ENCODE measurements around the gene CDH4. TPM values are rescaled to one million over a fixed set of nuclear protein-coding genes. Genes with fewer than 3 reads are reported as not detected.

CDH4 gene
- total and polyA plus RNA-seq, 2 donors (not counting 3 experiments of a cell fraction or from before 2014, with no cell fraction given) = 0.17 to 0.51 TPM

- Histone ChIP-seq H3K9me1 (replicated peaks; ENCODE audit: control insufficient read depth, extremely low read depth, insufficient read depth, low read length) (no peaks in the 10 kb centered on the region), H4K20me1 (replicated peaks; ENCODE audit: control insufficient read depth, extremely low read depth, insufficient read depth, low read length) (no peaks in the 10 kb centered on the region), H3K9me3 (replicated peaks; ENCODE audit: control insufficient read depth, insufficient read depth, low read length) (no peaks in the 10 kb centered on the region), H3K9ac (replicated peaks; ENCODE audit: extremely low read depth, insufficient read depth, low read length) (no peak overlapping the region), H3K4me2 (ENCODE audit: insufficient read depth, low read length) (no peak overlapping the region), H3K4me3 (replicated peaks in 1 of 3; ENCODE audit: insufficient read depth in 1 of 3, low read depth in 1 of 3, low read length in 3 of 3) (no peak overlapping the region), H3K27ac (ENCODE audit: insufficient read depth, low read depth, low read length) (no peak overlapping the region), H3K36me3 (ENCODE audit: control insufficient read depth in 2 of 2, extremely low read depth in 1 of 2, insufficient read depth in 2 of 2, low read length in 2 of 2) (no peaks in the 10 kb centered on the region), H3K79me2 (ENCODE audit: control insufficient read depth, insufficient read depth, low read length) (no peaks in the 10 kb centered on the region), H2AFZ (ENCODE audit: low read depth, low read length) (no peak overlapping the region), H3K27me3 (ENCODE audit: control insufficient read depth in 2 of 2, insufficient read depth in 2 of 2, low read length in 2 of 2) (no peaks in the 10 kb centered on the region), H3K4me1 (ENCODE audit: control insufficient read depth, extremely low read depth, insufficient read depth, low read length) (no peaks in the 10 kb centered on the region)
- POLR2A ChIA-PET = no interaction called here
- DNase-seq (ENCODE audit: low read depth, low spot score) = no peak
- CTCF ChIA-PET = no interaction called here
- no peak for TF ChIP-seq EZH2 (IDR thresholded peaks at IDR 0.05; ENCODE audit: borderline replicate concordance, low read depth, low read length, severe bottlenecking)
- intact Hi-C loops (cut with micrococcal nuclease) = no loop called here
- FAIRE-seq = no peak
- dilution Hi-C loops (cut with MboI; ENCODE audit: extremely low pct_ligation_motif_present, low sequenced_read_pairs) = no loop called here
- no TSS peak for BruUV-seq (replicated peaks)
Measured at GRCh38 chr20:61883857-61884393, 631.9 kb downstream of the CDH4 start.

- Histone ChIP-seq H3K36me3 (ENCODE audit: control insufficient read depth in 2 of 2, extremely low read depth in 1 of 2, insufficient read depth in 2 of 2, low read length in 2 of 2) (no peaks in the 10 kb centered on the region), H3K27ac (ENCODE audit: insufficient read depth, low read depth, low read length) (no peak overlapping the region), H3K27me3 (ENCODE audit: control insufficient read depth in 2 of 2, insufficient read depth in 2 of 2, low read length in 2 of 2) (no peaks in the 10 kb centered on the region), H3K9ac (replicated peaks; ENCODE audit: extremely low read depth, insufficient read depth, low read length) (no peak overlapping the region), H3K4me2 (ENCODE audit: insufficient read depth, low read length) (no peak overlapping the region), H3K9me3 (replicated peaks; ENCODE audit: control insufficient read depth, insufficient read depth, low read length) (no peaks in the 10 kb centered on the region), H2AFZ (ENCODE audit: low read depth, low read length) (no peak overlapping the region), H3K79me2 (ENCODE audit: control insufficient read depth, insufficient read depth, low read length) (no peaks in the 10 kb centered on the region), H3K4me1 (ENCODE audit: control insufficient read depth, extremely low read depth, insufficient read depth, low read length) (no peaks in the 10 kb centered on the region), H3K9me1 (replicated peaks; ENCODE audit: control insufficient read depth, extremely low read depth, insufficient read depth, low read length) (no peaks in the 10 kb centered on the region), H4K20me1 (replicated peaks; ENCODE audit: control insufficient read depth, extremely low read depth, insufficient read depth, low read length) (no peaks in the 10 kb centered on the region), H3K4me3 (replicated peaks in 1 of 3; ENCODE audit: insufficient read depth in 1 of 3, low read depth in 1 of 3, low read length in 3 of 3) (no peak overlapping the region)
- CTCF ChIA-PET = no interaction called here
- intact Hi-C loops (cut with micrococcal nuclease) = no loop called here
- POLR2A ChIA-PET = no interaction called here
- DNase-seq (ENCODE audit: low read depth, low spot score) (no peak), FAIRE-seq (no peak)
- BruUV-seq (replicated peaks) = no TSS peak
- TF ChIP-seq MYC (IDR thresholded peaks at IDR 0.05; ENCODE audit: low read depth, low read length) (no peak), FOS (IDR thresholded peaks at IDR 0.05; ENCODE audit: borderline replicate concordance, insufficient read depth, low read length) (no peak), POLR2A (IDR thresholded peaks at IDR 0.05; ENCODE audit: low read depth, low read length) (no peak), CTCF (IDR thresholded peaks at IDR 0.05; ENCODE audit: extremely low read depth in 1 of 2, insufficient read depth in 1 of 2, low read depth in 1 of 2, low read length in 2 of 2) (no peak)
- dilution Hi-C loops (cut with MboI; ENCODE audit: extremely low pct_ligation_motif_present, low sequenced_read_pairs) = no loop called here
Measured at GRCh38 chr20:61884571-61885389, 632.7 kb downstream of the CDH4 start.

All from endothelial cell of umbilical vein (primary cell).